ENCODE measurements around the gene TJP3.

TJP3 gene

GRCh38 chr19:3692141-3693024, 15.8 kb upstream of the TJP3 start:
- peak; percentile 49 for TF ChIP-seq CTCF (conservative IDR thresholded peaks at IDR 0.05; ENCODE audit: control insufficient read depth, insufficient read depth, low read depth, low read length)
- no peak for DNase-seq (ENCODE audit: low read depth)
- no peak overlapping the region for H3K4me3 ChIP-seq (ENCODE audit: control insufficient read depth, low read depth, low read length)

DNA sequence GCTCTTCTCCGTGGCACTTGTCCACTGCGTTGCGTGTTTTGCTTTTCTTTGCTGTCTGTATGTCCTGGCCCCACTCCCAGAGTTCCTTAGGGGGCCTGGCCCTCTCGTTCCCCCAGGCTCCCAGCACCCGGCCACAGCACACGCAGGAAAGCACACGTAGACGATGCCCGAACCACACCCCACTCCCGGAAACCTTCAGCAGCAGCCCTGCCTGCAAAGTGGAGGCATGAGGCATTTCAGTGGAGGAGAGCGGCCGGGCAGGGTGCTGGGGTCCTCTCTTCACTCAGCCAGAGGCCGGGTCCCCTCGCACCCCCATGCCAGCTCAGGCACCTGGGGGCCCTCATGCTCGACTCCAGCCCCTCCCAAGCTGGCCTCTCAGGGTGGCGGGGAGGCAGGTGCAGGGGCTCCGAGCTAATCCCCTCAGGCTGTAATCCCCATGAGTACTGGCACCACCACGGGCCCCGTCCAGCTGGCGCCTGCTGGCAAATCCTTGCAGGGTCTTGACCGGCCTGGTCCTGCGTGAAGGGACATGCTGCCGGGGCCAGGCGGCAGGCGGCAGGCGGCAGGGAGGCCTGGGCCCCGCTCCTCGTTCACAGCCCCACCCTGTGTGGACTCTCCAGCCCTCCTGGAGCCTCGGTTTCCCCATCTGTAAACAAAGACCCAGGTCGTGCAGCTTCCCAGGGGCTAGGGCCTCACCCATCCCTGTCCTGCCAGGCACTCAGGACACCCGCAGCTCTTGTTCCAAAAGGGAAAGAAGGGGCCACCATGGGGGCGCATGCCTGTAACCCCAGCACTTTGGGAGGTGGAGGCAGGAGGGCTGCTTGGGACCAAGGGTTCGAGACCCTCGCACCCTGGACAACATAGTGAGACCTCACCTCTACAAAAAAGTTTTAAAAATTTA, 14.9 kb upstream of the TJP3 start:
- H3K4me3 ChIP-seq (ENCODE audit: control insufficient read depth, low read depth, low read length) = no peak overlapping the region
- no peak for DNase-seq (ENCODE audit: low read depth)
- TF ChIP-seq CTCF (conservative IDR thresholded peaks at IDR 0.05; ENCODE audit: control insufficient read depth, insufficient read depth, low read depth, low read length) = no peak

GRCh38 chr19:3694361-3695123, 13.6 kb upstream of the TJP3 start:
- no peak for TF ChIP-seq CTCF (conservative IDR thresholded peaks at IDR 0.05; ENCODE audit: control insufficient read depth, insufficient read depth, low read depth, low read length)
- DNase-seq (ENCODE audit: low read depth) = no peak
- H3K4me3 ChIP-seq (ENCODE audit: control insufficient read depth, low read depth, low read length) = no peak overlapping the region

DNA sequence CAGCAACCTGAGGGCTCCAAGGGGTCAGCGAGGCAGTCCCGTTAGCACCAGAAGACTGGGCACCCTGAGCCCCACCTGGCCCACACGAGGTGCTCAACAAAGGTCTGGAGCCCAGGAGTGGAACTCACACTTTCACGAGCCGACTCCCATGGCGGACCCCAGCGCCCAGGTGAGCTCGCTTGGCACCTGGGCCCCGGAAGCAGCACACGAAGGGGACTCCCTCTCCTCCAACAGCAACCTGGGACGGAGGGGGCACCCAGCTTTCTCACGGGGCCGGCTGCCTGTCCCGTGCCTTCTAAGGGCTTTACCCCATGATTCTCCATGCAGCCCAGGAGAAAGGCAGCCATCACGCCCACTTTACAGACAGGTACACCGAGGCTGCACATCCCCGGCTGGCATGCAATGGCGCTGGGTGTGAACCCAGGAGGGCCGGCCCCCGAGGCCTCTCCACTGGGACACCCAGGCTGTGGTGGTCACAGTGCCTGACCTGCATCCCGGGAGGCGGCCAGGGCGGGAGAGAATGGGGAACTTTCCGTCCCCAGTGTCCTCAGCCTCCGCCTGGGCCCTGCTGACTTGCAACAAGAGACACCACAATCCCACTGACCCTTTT, 13.0 kb upstream of the TJP3 start:
- H3K4me3 ChIP-seq (ENCODE audit: control insufficient read depth, low read depth, low read length) = no peak overlapping the region
- no peak for TF ChIP-seq CTCF (conservative IDR thresholded peaks at IDR 0.05; ENCODE audit: control insufficient read depth, insufficient read depth, low read depth, low read length)

DNA sequence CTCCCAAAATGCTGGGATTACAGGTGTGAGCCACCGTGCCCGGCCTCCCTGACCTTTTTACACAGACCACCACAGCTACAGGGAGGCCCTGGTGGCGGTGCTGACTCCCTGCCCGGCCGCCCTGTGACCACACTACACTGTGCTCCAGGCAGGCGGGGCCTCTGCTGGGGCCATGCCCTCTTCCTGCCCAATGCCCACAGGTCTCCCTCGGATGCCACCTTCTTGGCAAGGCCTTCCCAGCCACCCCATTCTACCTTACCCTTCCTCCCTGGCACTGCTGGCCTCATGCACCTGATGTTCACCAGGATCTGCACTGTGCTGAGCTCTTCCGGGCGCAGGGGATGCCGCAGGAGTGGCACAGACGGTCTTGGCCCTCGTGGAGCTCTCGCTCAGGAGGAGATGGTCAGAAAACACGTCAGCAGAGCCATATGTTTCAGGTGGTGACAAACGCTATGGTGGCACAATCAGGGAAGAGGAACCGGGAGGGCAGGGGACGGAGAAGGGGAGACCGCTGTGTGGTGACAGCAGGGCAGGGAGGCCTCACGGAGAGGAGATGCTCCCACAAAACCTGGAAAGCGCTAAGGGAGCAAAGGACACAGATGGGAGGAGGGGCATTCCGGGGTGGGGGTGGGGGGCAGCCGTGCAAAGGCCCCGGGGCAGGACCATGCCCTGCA, 12.1 kb upstream of the TJP3 start:
- no peak overlapping the region for H3K4me3 ChIP-seq (ENCODE audit: control insufficient read depth, low read depth, low read length)
- TF ChIP-seq CTCF (conservative IDR thresholded peaks at IDR 0.05; ENCODE audit: control insufficient read depth, insufficient read depth, low read depth, low read length) = no peak
- DNase-seq (ENCODE audit: low read depth) = no peak

More for the DNA sequence above, 13.0 kb upstream of the TJP3 start:
- no peak for DNase-seq (ENCODE audit: low read depth)
